K562 (cell line): ENCODE data around the gene UGT2A2. TPM values are rescaled to one million over a fixed set of nuclear protein-coding genes. Genes with fewer than 3 reads are reported as not detected.

Source experiments
- ATAC-seq: fragments of 200-7000 bp; cut with Tn5 transposase; 3 replicates; pipeline ENCODE4 v1.9.1; 2020; ENCODE audit warnings: moderate library complexity
- BruUV-seq: library from RNA; stranded (reverse); fragments of 400-500 nt; replicated peaks from 2 replicates; lab custom pipeline; 2021; lab: Mats Ljungman, UMichigan
- CTCF ChIA-PET: fragments of 300-600 bp; formaldehyde crosslinking; extraction: SDS; loops from one replicate; lab custom pipeline; 2021; ENCODE audit warnings: low intra/inter-chr PET ratio; lab: Yijun Ruan, JAX
- POLR2A ChIA-PET: fragments of 300-600, 350-650 bp; sonication (Branson Sonifier 250); formaldehyde crosslinking; extraction: SDS; loops from one replicate; lab custom pipeline; 2021; ENCODE audit warnings: antibody characterized with exemption, inconsistent platforms; lab: Yijun Ruan, JAX
- DNase-seq, 4 experiments: peaks; one replicate each; pipeline versions ENCODE4 v3.0.0 to v3.0.0-alpha.2; 2011 to 2018; ENCODE audit warnings: low spot score in 3 of 4, mixed read lengths in 3 of 4; ENCODE audit errors: extremely low read depth in 1 of 4
- FAIRE-seq: peaks from 2 replicates; lab custom pipeline; 2011; peaks lifted over from hg19 to GRCh38; lab: Jason Lieb, UNC
- H2AFZ ChIP-seq: 2 replicates; pipeline ENCODE4 v1.6.0; 2011; ENCODE audit warnings: low read depth, low read length, control low read depth, inconsistent platforms
- H3K27ac ChIP-seq: fragments of 200-600 bp; 3 replicates; pipeline ENCODE4 v1.8.0; 2011; ENCODE audit warnings: low read depth, mild to moderate bottlenecking, control low read depth, inconsistent platforms, low read length, moderate library complexity, mixed read lengths; ENCODE audit errors: extremely low read depth
- H3K27me3 ChIP-seq, 2 experiments: fragments of 300-600 bp in 1 of 2; 2 replicates in 1 of 2; 3 replicates in 1 of 2; pipeline versions ENCODE4 v1.6.0 to v1.8.0; 2011; ENCODE audit warnings: inconsistent platforms in 2 of 2, low read length in 2 of 2, mild to moderate bottlenecking in 1 of 2, mixed read lengths in 1 of 2, moderate library complexity in 1 of 2; ENCODE audit not compliant: control insufficient read depth in 2 of 2, insufficient read depth in 2 of 2
- H3K36me3 ChIP-seq: fragments of 300-600 bp; 3 replicates; pipeline ENCODE4 v1.8.0; 2011; ENCODE audit warnings: mild to moderate bottlenecking, low read length, inconsistent platforms; ENCODE audit not compliant: control insufficient read depth, insufficient read depth
- H3K4me1 ChIP-seq, 2 experiments: fragments of 200-600 bp in 1 of 2; replicated peaks in 1 of 2; 2 replicates in 1 of 2; 3 replicates in 1 of 2; pipeline versions ENCODE4 v1.5.1 to v1.8.0; 2011; ENCODE audit warnings: inconsistent platforms in 2 of 2, low read length in 2 of 2, mild to moderate bottlenecking in 1 of 2, mixed read lengths in 1 of 2, moderate library complexity in 1 of 2; ENCODE audit not compliant: control insufficient read depth in 2 of 2, insufficient read depth in 2 of 2
- H3K4me2 ChIP-seq: 2 replicates; pipeline ENCODE4 v1.6.1; 2011; ENCODE audit warnings: low read length, control low read depth, inconsistent platforms, mixed read lengths; ENCODE audit not compliant: insufficient read depth
- H3K4me3 ChIP-seq: fragments of 200-600 bp; sonication (generic), shearing (Covaris generic); 2 replicates; pipeline ENCODE4 v1.5.1; 2016; ENCODE audit warnings: control low read depth, inconsistent platforms
- H3K79me2 ChIP-seq: fragments of 200-600 bp; 3 replicates; pipeline ENCODE4 v1.8.0; 2011; ENCODE audit warnings: low read length, inconsistent platforms; ENCODE audit not compliant: control insufficient read depth, insufficient read depth
- H3K9ac ChIP-seq, 2 experiments: 2 replicates each; pipeline versions ENCODE4 v1.6.0 to v1.6.1; 2011; ENCODE audit warnings: low read depth in 2 of 2, low read length in 2 of 2, control low read depth in 1 of 2, inconsistent platforms in 1 of 2, mild to moderate bottlenecking in 1 of 2, mixed read lengths in 1 of 2; ENCODE audit not compliant: insufficient read depth in 1 of 2
- H3K9me1 ChIP-seq: one replicate; pipeline ENCODE4 v1.6.0; 2011; ENCODE audit warnings: inconsistent platforms, mild to moderate bottlenecking, low read length, moderate library complexity; ENCODE audit not compliant: control insufficient read depth, insufficient read depth
- H3K9me3 ChIP-seq: replicated peaks from 2 replicates; pipeline ENCODE4 v1.5.1; 2011; ENCODE audit warnings: low read depth, low read length, inconsistent platforms; ENCODE audit not compliant: control insufficient read depth, insufficient read depth
- H4K20me1 ChIP-seq: replicated peaks from 2 replicates; pipeline ENCODE4 v1.6.1; 2011; ENCODE audit warnings: low read length, inconsistent platforms, mixed read lengths; ENCODE audit not compliant: control insufficient read depth, insufficient read depth
- CTCF ChIP-seq, 3 experiments: IDR thresholded peaks in 2 of 3; conservative IDR thresholded peaks in 1 of 3; 2 replicates each; pipeline ENCODE4 v1.5.1; 2011 to 2012; ENCODE audit warnings: low read length in 3 of 3, mild to moderate bottlenecking in 3 of 3, control low read depth in 2 of 3, improper control_type of control experiment in 1 of 3, inconsistent platforms in 1 of 3, low read depth in 1 of 3, mixed read lengths in 1 of 3, moderate library complexity in 1 of 3; ENCODE audit not compliant: insufficient read depth in 2 of 3
- KLF13 ChIP-seq: fragments of 450-650 bp; IDR thresholded peaks from 2 replicates; pipeline ENCODE4 v1.6.1; 2016; ENCODE audit warnings: missing genetic modification characterization, low read depth, mild to moderate bottlenecking, missing compliant biosample characterization, moderate library complexity, borderline replicate concordance
- RAD21 ChIP-seq, 2 experiments: fragments of 250-450 bp in 1 of 2; fragments of 450-650 bp in 1 of 2; sonication (Bioruptor Pico) in 1 of 2; formaldehyde crosslinking in 1 of 2; IDR thresholded peaks in 1 of 2; conservative IDR thresholded peaks in 1 of 2; 2 replicates each; pipeline versions ENCODE4 v1.4.0 to v1.8.0; 2020 to 2022; ENCODE audit warnings: mild to moderate bottlenecking in 2 of 2, moderate library complexity in 1 of 2
- ZNF175 ChIP-seq: fragments of 200-800 bp; sonication (Bioruptor generic); IDR thresholded peaks from 2 replicates; pipeline ENCODE4 v1.6.1; 2016; ENCODE audit warnings: low read depth, mild to moderate bottlenecking, missing genetic modification characterization, missing compliant biosample characterization
- ZNF717 ChIP-seq: fragments of 250-450 bp; sonication (Bioruptor Pico); IDR thresholded peaks from 2 replicates; pipeline ENCODE4 v1.5.0; 2021
- WGBS: fragments of 100-300 bp; shearing (Covaris generic); methylation state at CpG from one replicate; pipeline ENCODE4 v1.1.6; 2016; ENCODE audit warnings: low coverage, mixed read lengths; ENCODE audit not compliant: insufficient coverage; ENCODE audit errors: missing lambda C conversion rate; 5-methylcytosine and 5-hydroxymethylcytosine counted together
- in situ Hi-C: fragments of 300-500 bp; cut with MboI; formaldehyde crosslinking; loops from 4 replicates; pipeline ENCODE4 v1.15.0; 2018; ENCODE audit warnings: inconsistent platforms, mixed read lengths
- intact Hi-C: fragments of 100-400 bp; cut with micrococcal nuclease; formaldehyde crosslinking; loops from 2 replicates; pipeline ENCODE4 v1.14.2; 2022
- polyA plus RNA-seq, 8 experiments: library from polyadenylated mRNA; depleted of rRNA in 4 of 8; stranded (reverse) in 5 of 8; unstranded in 3 of 8; fragments of >200 nt; fragmentation: Nextera tagmentation in 2 of 8; fragmentation: Illumina TruSeq in 1 of 8; extraction: Ambion mirVana in 2 of 8; extraction: Trizol in 1 of 8; gene quantifications; 2 replicates each; pipeline versions ENCODE4 v1.2.1 to v1.2.3, GENCODE V29; 2011 to 2014; ENCODE audit warnings: inconsistent platforms in 1 of 8, missing spikeins in 1 of 8
- total RNA-seq, 7 experiments: library from RNA; depleted of rRNA in 6 of 7; stranded (reverse); fragments of >200 nt in 6 of 7; fragmentation: Illumina TruSeq in 2 of 7; extraction: Trizol in 2 of 7; gene quantifications; 2 replicates each; pipeline versions ENCODE4 v1.2.1 to v1.2.3, GENCODE V29; 2011 to 2021; ENCODE audit warnings: low replicate concordance in 1 of 7

UGT2A2 gene
- total and polyA plus RNA-seq, 9 of the 15 experiments (the other 6 are each of a cell fraction or from before 2014, with no cell fraction given), result not detected

- in situ Hi-C loops (no loop called here), intact Hi-C loops (no loop called here)
- Histone ChIP-seq H3K9me3 (no peaks in the 10 kb centered on the region), H4K20me1 (no peaks in the 10 kb centered on the region), H3K4me2 (no peak overlapping the region), H3K36me3 (no peaks in the 10 kb centered on the region), H3K79me2 (no peaks in the 10 kb centered on the region), H3K9me1 (no peaks in the 10 kb centered on the region), H3K9ac (no peak overlapping the region), H3K27ac (no peak overlapping the region), H3K27me3 (no peaks in the 10 kb centered on the region), H3K4me3 (no peak overlapping the region), H2AFZ (no peak overlapping the region), H3K4me1 (no peaks in the 10 kb centered on the region)
- POLR2A ChIA-PET, result no interaction called here
- WGBS, result 21% methylated on average over 6 of the region's 6 CpGs
- TF ChIP-seq ZNF175, result no peak
- TF ChIP-seq RAD21 (CRISPR knock-in tag; conservative IDR thresholded peaks at IDR 0.05 in 1 of 2, IDR thresholded peaks at IDR 0.05 in 1 of 2), result peak; percentile 56 to 61
- TF ChIP-seq ZNF717, result no peak
- no peak for TF ChIP-seq KLF13 (tag)
- peak in 1 of 3 experiments; percentile 24; a peak in 1 of 6 replicates for TF ChIP-seq CTCF (IDR thresholded peaks at IDR 0.05 in 2 of 3, conservative IDR thresholded peaks at IDR 0.05 in 1 of 3; ENCODE audit: insufficient read depth in 2 of 3, low read depth in 1 of 3, low read length in 3 of 3)
- peak in 3 of 4 experiments; percentile 1 to 12 (median 6) for DNase-seq
- no peak for FAIRE-seq
- CTCF ChIA-PET, result interaction anchor here (0.6 kb wide), 1 partner anchor 299 kb away, joined by 5 read pairs; no protein-coding TSS in a partner anchor
- no TSS peak for BruUV-seq
- no peak for ATAC-seq
These were observed 22.3 kb downstream of the UGT2A2 start for GRCh38 chr4:69617083-69617694.
